Neural cell (in vitro differentiated cells): ENCODE results near the gene FGD3. TPM values are rescaled to one million over a fixed set of nuclear protein-coding genes. Genes with fewer than 3 reads are reported as not detected.

Source experiments
- H2AFZ ChIP-seq: fragments of 200-600, 300-800 bp; sonication (generic), shearing (Covaris generic); 2 replicates; pipeline ENCODE4 v1.6.0; 2014; ENCODE audit warnings: low read depth, mild to moderate bottlenecking, antibody characterized with exemption, low read length, moderate library complexity
- H3F3A ChIP-seq: fragments of 200-600 bp; shearing (Covaris generic); 2 replicates; pipeline ENCODE4 v1.6.1; 2016; ENCODE audit warnings: mild to moderate bottlenecking, moderate library complexity, mixed read lengths, antibody characterized with exemption, low read length; ENCODE audit not compliant: insufficient read depth, poor library complexity, severe bottlenecking
- H3K27ac ChIP-seq: fragments of 200-600, 300-800 bp; sonication (generic), shearing (Covaris generic); 2 replicates; pipeline ENCODE4 v1.5.1; 2014; ENCODE audit warnings: mild to moderate bottlenecking, low read length, moderate library complexity
- H3K27me3 ChIP-seq: fragments of 300-800, 200-600 bp; sonication (generic), shearing (Covaris generic); 2 replicates; pipeline ENCODE4 v1.6.0; 2014; ENCODE audit warnings: mild to moderate bottlenecking, low read depth, low read length, moderate library complexity; ENCODE audit not compliant: insufficient read depth
- H3K36me3 ChIP-seq: fragments of 300-800, 200-600 bp; sonication (generic), shearing (Covaris generic); 2 replicates; pipeline ENCODE4 v1.5.1; 2014; ENCODE audit warnings: mild to moderate bottlenecking, antibody characterized with exemption, low read length, moderate library complexity; ENCODE audit not compliant: insufficient read depth
- H3K4me2 ChIP-seq: fragments of 300-800, 200-600 bp; sonication (generic), shearing (Covaris generic); 2 replicates; pipeline ENCODE4 v1.6.0; 2014; ENCODE audit warnings: mild to moderate bottlenecking, low read length
- H3K4me3 ChIP-seq: fragments of 300-800, 200-600 bp; sonication (generic), shearing (Covaris generic); 2 replicates; pipeline ENCODE4 v1.5.1; 2014; ENCODE audit warnings: mild to moderate bottlenecking, low read length, moderate library complexity
- H3K79me2 ChIP-seq: fragments of 200-600 bp; shearing (Covaris generic); replicated peaks from 2 replicates; pipeline ENCODE4 v1.6.0; 2014; ENCODE audit warnings: mild to moderate bottlenecking, low read length, moderate library complexity; ENCODE audit not compliant: insufficient read depth
- H3K9ac ChIP-seq: fragments of 300-800, 200-600 bp; sonication (generic), shearing (Covaris generic); 2 replicates; pipeline ENCODE4 v1.6.1; 2016; ENCODE audit warnings: mild to moderate bottlenecking, low read length, mixed read lengths
- H3K9me2 ChIP-seq: fragments of 200-600 bp; shearing (Covaris generic); 2 replicates; pipeline ENCODE4 v1.6.1; 2016; ENCODE audit warnings: mild to moderate bottlenecking, low read length, mixed read lengths; ENCODE audit not compliant: insufficient read depth
- H3K9me3 ChIP-seq: fragments of 200-600, 300-800 bp; sonication (generic), shearing (Covaris generic); 2 replicates; pipeline ENCODE4 v1.6.1; 2016; ENCODE audit warnings: mild to moderate bottlenecking, mixed run types, low read length, moderate library complexity, mixed read lengths
- H4K20me1 ChIP-seq: fragments of 200-600 bp; shearing (Covaris generic); 2 replicates; pipeline ENCODE4 v1.6.1; 2016; ENCODE audit warnings: mild to moderate bottlenecking, mixed run types; ENCODE audit not compliant: insufficient read depth
- EP300 ChIP-seq: fragments of 450-650 bp; conservative IDR thresholded peaks from 2 replicates; pipeline ENCODE4 v1.6.1; 2014; ENCODE audit warnings: antibody characterized with exemption, mild to moderate bottlenecking, moderate library complexity; ENCODE audit not compliant: poor library complexity, severe bottlenecking
- EZH2 ChIP-seq: fragments of 200-600, 300-800 bp; shearing (Covaris generic), sonication (generic); IDR thresholded peaks from 2 replicates; pipeline ENCODE4 v1.6.1; 2014; ENCODE audit warnings: antibody characterized with exemption, low read length, borderline replicate concordance, mild to moderate bottlenecking; ENCODE audit not compliant: insufficient read depth, poor library complexity, severe bottlenecking
- MXI1 ChIP-seq: fragments of 450-650 bp; conservative IDR thresholded peaks from 2 replicates; pipeline ENCODE4 v1.6.1; 2014; ENCODE audit warnings: antibody characterized with exemption, mild to moderate bottlenecking; ENCODE audit not compliant: poor library complexity, severe bottlenecking
- POLR2AphosphoS5 ChIP-seq: IDR thresholded peaks from 2 replicates; pipeline ENCODE4 v1.6.1; 2012
- RAD21 ChIP-seq: fragments of 450-650 bp; conservative IDR thresholded peaks from 2 replicates; pipeline ENCODE4 v1.6.1; 2014; ENCODE audit warnings: antibody characterized with exemption, mild to moderate bottlenecking, moderate library complexity
- SMC3 ChIP-seq: fragments of 450-650 bp; conservative IDR thresholded peaks from 2 replicates; pipeline ENCODE4 v1.6.1; 2014; ENCODE audit warnings: antibody characterized with exemption, mild to moderate bottlenecking, moderate library complexity; ENCODE audit not compliant: poor library complexity
- TAF1 ChIP-seq: IDR thresholded peaks from 2 replicates; pipeline ENCODE4 v1.6.1; 2012; ENCODE audit warnings: low read depth
- polyA plus RNA-seq: library from polyadenylated mRNA; depleted of rRNA; stranded (reverse); fragments of >200 nt; gene quantifications from 2 replicates; pipeline ENCODE4 v1.2.3, GENCODE V29; 2014
- TF ChIP-seq, protein P1 (sequence below): fragments of 450-650 bp; IDR thresholded peaks from 2 replicates; pipeline ENCODE4 v1.5.1; 2014; ENCODE audit warnings: antibody characterized with exemption, mild to moderate bottlenecking, moderate library complexity; ENCODE audit not compliant: poor library complexity, severe bottlenecking
- TF ChIP-seq, protein P2 (sequence below): IDR thresholded peaks from 2 replicates; pipeline ENCODE4 v1.6.1; 2012; ENCODE audit warnings: borderline replicate concordance

Gene FGD3
- polyA plus RNA-seq, 1 donor from 2014 or later = 8.3 TPM

- no peaks in the 10 kb centered on the region for H3K36me3 ChIP-seq
- H3K27ac ChIP-seq = no peak overlapping the region
- H3F3A ChIP-seq = no peaks in the 10 kb centered on the region
- no peaks in the 10 kb centered on the region for H3K9me2 ChIP-seq
- H3K4me3 ChIP-seq = no peak overlapping the region
- H3K9me3 ChIP-seq = no peaks in the 10 kb centered on the region
- H3K79me2 ChIP-seq = no peaks in the 10 kb centered on the region
- TF ChIP-seq POLR2AphosphoS5 = no peak
- no peak for TF ChIP-seq RAD21
- no peak for TF ChIP-seq TAF1
- TF ChIP-seq EP300 = no peak
- TF ChIP-seq, protein P1, sequence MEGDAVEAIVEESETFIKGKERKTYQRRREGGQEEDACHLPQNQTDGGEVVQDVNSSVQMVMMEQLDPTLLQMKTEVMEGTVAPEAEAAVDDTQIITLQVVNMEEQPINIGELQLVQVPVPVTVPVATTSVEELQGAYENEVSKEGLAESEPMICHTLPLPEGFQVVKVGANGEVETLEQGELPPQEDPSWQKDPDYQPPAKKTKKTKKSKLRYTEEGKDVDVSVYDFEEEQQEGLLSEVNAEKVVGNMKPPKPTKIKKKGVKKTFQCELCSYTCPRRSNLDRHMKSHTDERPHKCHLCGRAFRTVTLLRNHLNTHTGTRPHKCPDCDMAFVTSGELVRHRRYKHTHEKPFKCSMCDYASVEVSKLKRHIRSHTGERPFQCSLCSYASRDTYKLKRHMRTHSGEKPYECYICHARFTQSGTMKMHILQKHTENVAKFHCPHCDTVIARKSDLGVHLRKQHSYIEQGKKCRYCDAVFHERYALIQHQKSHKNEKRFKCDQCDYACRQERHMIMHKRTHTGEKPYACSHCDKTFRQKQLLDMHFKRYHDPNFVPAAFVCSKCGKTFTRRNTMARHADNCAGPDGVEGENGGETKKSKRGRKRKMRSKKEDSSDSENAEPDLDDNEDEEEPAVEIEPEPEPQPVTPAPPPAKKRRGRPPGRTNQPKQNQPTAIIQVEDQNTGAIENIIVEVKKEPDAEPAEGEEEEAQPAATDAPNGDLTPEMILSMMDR = no peak
- no peak for TF ChIP-seq MXI1
- TF ChIP-seq, protein P2, sequence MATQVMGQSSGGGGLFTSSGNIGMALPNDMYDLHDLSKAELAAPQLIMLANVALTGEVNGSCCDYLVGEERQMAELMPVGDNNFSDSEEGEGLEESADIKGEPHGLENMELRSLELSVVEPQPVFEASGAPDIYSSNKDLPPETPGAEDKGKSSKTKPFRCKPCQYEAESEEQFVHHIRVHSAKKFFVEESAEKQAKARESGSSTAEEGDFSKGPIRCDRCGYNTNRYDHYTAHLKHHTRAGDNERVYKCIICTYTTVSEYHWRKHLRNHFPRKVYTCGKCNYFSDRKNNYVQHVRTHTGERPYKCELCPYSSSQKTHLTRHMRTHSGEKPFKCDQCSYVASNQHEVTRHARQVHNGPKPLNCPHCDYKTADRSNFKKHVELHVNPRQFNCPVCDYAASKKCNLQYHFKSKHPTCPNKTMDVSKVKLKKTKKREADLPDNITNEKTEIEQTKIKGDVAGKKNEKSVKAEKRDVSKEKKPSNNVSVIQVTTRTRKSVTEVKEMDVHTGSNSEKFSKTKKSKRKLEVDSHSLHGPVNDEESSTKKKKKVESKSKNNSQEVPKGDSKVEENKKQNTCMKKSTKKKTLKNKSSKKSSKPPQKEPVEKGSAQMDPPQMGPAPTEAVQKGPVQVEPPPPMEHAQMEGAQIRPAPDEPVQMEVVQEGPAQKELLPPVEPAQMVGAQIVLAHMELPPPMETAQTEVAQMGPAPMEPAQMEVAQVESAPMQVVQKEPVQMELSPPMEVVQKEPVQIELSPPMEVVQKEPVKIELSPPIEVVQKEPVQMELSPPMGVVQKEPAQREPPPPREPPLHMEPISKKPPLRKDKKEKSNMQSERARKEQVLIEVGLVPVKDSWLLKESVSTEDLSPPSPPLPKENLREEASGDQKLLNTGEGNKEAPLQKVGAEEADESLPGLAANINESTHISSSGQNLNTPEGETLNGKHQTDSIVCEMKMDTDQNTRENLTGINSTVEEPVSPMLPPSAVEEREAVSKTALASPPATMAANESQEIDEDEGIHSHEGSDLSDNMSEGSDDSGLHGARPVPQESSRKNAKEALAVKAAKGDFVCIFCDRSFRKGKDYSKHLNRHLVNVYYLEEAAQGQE = no peak
- no peak for TF ChIP-seq EZH2
- TF ChIP-seq SMC3 = no peak
- H3K27me3 ChIP-seq = no peaks in the 10 kb centered on the region
- no peak overlapping the region for H3K9ac ChIP-seq
- no peaks in the 10 kb centered on the region for H4K20me1 ChIP-seq
- no peak overlapping the region for H3K4me2 ChIP-seq
- no peak overlapping the region for H2AFZ ChIP-seq
Measured at GRCh38 chr9:93071464-93071863, 124.1 kb downstream of the FGD3 start.

DNA sequence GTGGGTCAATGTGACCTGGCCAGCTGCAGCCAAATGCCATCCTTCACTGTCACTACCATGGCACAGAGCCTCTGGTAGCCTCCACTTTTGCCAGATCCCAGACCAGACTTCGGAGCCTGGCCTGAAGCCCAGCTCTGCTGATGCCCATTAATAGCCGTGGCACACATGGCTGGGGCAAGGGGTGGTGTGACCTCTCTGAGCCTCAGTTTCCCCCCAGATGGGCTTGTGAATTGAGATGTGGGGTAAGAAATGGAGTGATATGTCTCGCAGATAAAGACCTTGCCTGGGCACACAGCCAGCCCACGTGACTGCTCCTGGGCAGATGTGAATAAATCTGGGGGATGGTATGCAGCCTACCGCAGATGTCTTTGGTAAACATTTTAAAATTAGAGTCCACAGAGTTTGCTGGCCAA lies 125.1 kb downstream of the FGD3 start:
- Histone ChIP-seq H3K9me2 (no peaks in the 10 kb centered on the region), H3F3A (no peaks in the 10 kb centered on the region), H3K4me3 (no peak overlapping the region), H4K20me1 (no peaks in the 10 kb centered on the region), H3K27ac (no peak overlapping the region), H3K79me2 (no peaks in the 10 kb centered on the region), H3K27me3 (no peaks in the 10 kb centered on the region), H3K4me2 (no peak overlapping the region), H3K9me3 (no peaks in the 10 kb centered on the region), H3K36me3 (no peaks in the 10 kb centered on the region), H2AFZ (no peak overlapping the region), H3K9ac (no peak overlapping the region)
- TF ChIP-seq SMC3 = no peak
- TF ChIP-seq RAD21 = no peak
- no peak for TF ChIP-seq TAF1
- TF ChIP-seq, protein P2 = no peak
- no peak for TF ChIP-seq MXI1
- no peak for TF ChIP-seq EP300
- no peak for TF ChIP-seq POLR2AphosphoS5
- TF ChIP-seq, protein P1 = no peak
- no peak for TF ChIP-seq EZH2
